T-cell (primary cell): ENCODE results near the gene HSPB8. TPM values are rescaled to one million over a fixed set of nuclear protein-coding genes. Genes with fewer than 3 reads are reported as not detected.

Source experiments
- ATAC-seq, 4 experiments: fragments of 200-7000 bp in 3 of 4; fragments of 150-1000 bp in 1 of 4; cut with Tn5 transposase; replicated peaks in 1 of 4; 1 replicate in 3 of 4; 2 replicates in 1 of 4; pipeline ENCODE4 v1.10.0; 2021; ENCODE audit warnings: moderate library complexity in 3 of 4, mild to moderate bottlenecking in 2 of 4, moderate number of reproducible peaks in 1 of 4
- CTCF ChIA-PET, 2 donors: fragments of 300-600 bp; sonication (Branson Sonifier 250); formaldehyde crosslinking; loops; one replicate each; lab custom pipeline; 2022; ENCODE audit warnings: antibody characterized with exemption in 2 of 2; lab: Charles Lee
- POLR2A ChIA-PET, 2 donors: fragments of 300-600 bp; sonication (Branson Sonifier 250); formaldehyde crosslinking; loops; one replicate each; lab custom pipeline; 2022; ENCODE audit warnings: antibody characterized with exemption in 2 of 2; lab: Charles Lee
- DNase-seq, 35 experiments: peaks; one replicate each; pipeline versions ENCODE4 v3.0.0 to v3.0.0-alpha.2; 2013 to 2023
- H3K27ac ChIP-seq: one replicate; pipeline ENCODE4 v1.5.1; 2013; ENCODE audit warnings: low read length
- H3K27me3 ChIP-seq, 2 experiments: replicated peaks in 1 of 2; 1 replicate in 1 of 2; 2 replicates in 1 of 2; pipeline versions ENCODE4 v1.6.1 to v1.7.0; 2013; ENCODE audit warnings: low read length in 1 of 2, mixed read lengths in 1 of 2; ENCODE audit not compliant: control insufficient read depth in 2 of 2, insufficient read depth in 2 of 2; ENCODE audit errors: extremely low read depth in 1 of 2
- H3K36me3 ChIP-seq, 2 donors: 1 replicate in 1 of 2; 2 replicates in 1 of 2; pipeline versions ENCODE4 v1.6.1 to v1.7.0; 2013; ENCODE audit warnings: low read length in 1 of 2; ENCODE audit not compliant: control insufficient read depth in 2 of 2, insufficient read depth in 1 of 2; ENCODE audit errors: extremely low read depth in 1 of 2
- H3K4me1 ChIP-seq, 2 experiments: 1 replicate in 1 of 2; 2 replicates in 1 of 2; pipeline versions ENCODE4 v1.6.1 to v1.7.0; 2013; ENCODE audit warnings: low read length in 2 of 2, mixed read lengths in 1 of 2; ENCODE audit not compliant: insufficient read depth in 2 of 2, control insufficient read depth in 1 of 2; ENCODE audit errors: extremely low read depth in 1 of 2
- H3K4me3 ChIP-seq, 2 donors: 1 replicate in 1 of 2; 2 replicates in 1 of 2; pipeline versions ENCODE4 v1.5.1 to v1.7.0; 2013; ENCODE audit warnings: mild to moderate bottlenecking in 2 of 2, low read length in 1 of 2, moderate library complexity in 1 of 2; ENCODE audit not compliant: control insufficient read depth in 1 of 2; ENCODE audit errors: extremely low read depth in 1 of 2
- H3K9me3 ChIP-seq: 2 replicates; pipeline ENCODE4 v1.7.0; 2013
- H3K27ac Mint-ChIP-seq, 2 donors: one replicate each; pipeline ENCODE4 v1.8.0; 2020 to 2021; ENCODE audit warnings: mild to moderate bottlenecking in 2 of 2, mixed read lengths in 2 of 2
- H3K27me3 Mint-ChIP-seq, 2 donors: one replicate each; pipeline ENCODE4 v1.8.0; 2021 to 2022; ENCODE audit warnings: mixed read lengths in 2 of 2
- H3K36me3 Mint-ChIP-seq: one replicate; pipeline ENCODE4 v1.8.0; 2021; ENCODE audit warnings: mixed read lengths
- H3K4me1 Mint-ChIP-seq, 3 donors: one replicate each; pipeline ENCODE4 v1.8.0; 2020 to 2022; ENCODE audit warnings: mixed read lengths in 3 of 3, mild to moderate bottlenecking in 1 of 3
- H3K4me3 Mint-ChIP-seq, 3 donors: one replicate each; pipeline ENCODE4 v1.8.0; 2020 to 2022; ENCODE audit warnings: mild to moderate bottlenecking in 3 of 3, mixed read lengths in 3 of 3, moderate library complexity in 3 of 3
- H3K9me3 Mint-ChIP-seq, 3 donors: one replicate each; pipeline ENCODE4 v1.8.0; 2020 to 2022; ENCODE audit warnings: mixed read lengths in 3 of 3
- WGBS: methylation state at CpG from one replicate; pipeline ENCODE4 v1.1.5; 2013; ENCODE audit warnings: missing lambda C conversion rate; ENCODE audit not compliant: insufficient coverage; 5-methylcytosine and 5-hydroxymethylcytosine counted together
- total RNA-seq, 35 experiments: library from RNA in 6 of 35; stranded (reverse) in 6 of 35; fragments of 120-200 nt in 1 of 35; gene quantifications; one replicate each; pipeline versions ENCODE4 v1.2.1 to v1.2.4 and lab custom pipeline; 2013 to 2026

The HSPB8 gene
- total RNA-seq, 5 donors from 2014 or later (not counting 1 experiment from before 2014, with no cell fraction given), result 0.18 TPM; not detected in 4

DNA sequence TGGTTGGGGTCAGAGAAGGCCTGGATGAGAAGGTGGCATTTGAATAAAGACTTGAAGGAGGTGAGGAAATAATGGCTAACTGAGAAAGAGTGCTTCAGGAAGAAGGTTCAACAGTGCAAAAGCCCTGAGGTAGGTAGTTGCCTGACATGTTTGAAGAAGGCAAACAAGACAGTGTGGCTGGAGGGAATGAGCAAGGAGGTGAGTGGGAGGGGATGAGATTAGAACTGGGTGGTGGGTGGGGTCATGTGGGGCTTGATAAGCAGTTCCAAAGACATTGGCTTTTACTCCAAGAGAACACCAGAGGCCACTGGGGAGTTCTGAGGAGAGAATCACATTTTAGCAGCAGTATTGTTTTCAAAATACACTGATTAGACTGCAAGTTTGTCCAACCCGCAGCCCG is 50.5 kb downstream of the HSPB8 start:
- H3K4me3 ChIP-seq, result no peak overlapping the region
- no peak overlapping the region for H3K27ac ChIP-seq
- ChIA-PET POLR2A (interaction anchor here in 1 of 2 donors (0.6 kb wide), 1 partner anchor 85 kb away, joined by 7 read pairs; no protein-coding TSS in a partner anchor), CTCF (no interaction called here)
- no peak for ATAC-seq
- peaks cover 10 to 22% of the 10 kb centered on the region in 2 donors for H3K27me3 Mint-ChIP-seq
- no peaks in the 10 kb centered on the region for H3K4me1 Mint-ChIP-seq
- WGBS, result no CpG with 5 or more reads among the region's 2 CpGs
- no peaks in the 10 kb centered on the region for H3K27me3 ChIP-seq
- no peak overlapping the region for H3K27ac Mint-ChIP-seq
- no peaks in the 10 kb centered on the region for H3K4me1 ChIP-seq
- peaks cover 0 to 4% (median 0%) of the 10 kb centered on the region in 3 donors for H3K9me3 Mint-ChIP-seq
- no peak for DNase-seq
- H3K36me3 ChIP-seq, result no peaks in the 10 kb centered on the region
- no peaks in the 10 kb centered on the region for H3K9me3 ChIP-seq
- H3K4me3 Mint-ChIP-seq, result no peak overlapping the region
- H3K36me3 Mint-ChIP-seq, result no peaks in the 10 kb centered on the region

DNA sequence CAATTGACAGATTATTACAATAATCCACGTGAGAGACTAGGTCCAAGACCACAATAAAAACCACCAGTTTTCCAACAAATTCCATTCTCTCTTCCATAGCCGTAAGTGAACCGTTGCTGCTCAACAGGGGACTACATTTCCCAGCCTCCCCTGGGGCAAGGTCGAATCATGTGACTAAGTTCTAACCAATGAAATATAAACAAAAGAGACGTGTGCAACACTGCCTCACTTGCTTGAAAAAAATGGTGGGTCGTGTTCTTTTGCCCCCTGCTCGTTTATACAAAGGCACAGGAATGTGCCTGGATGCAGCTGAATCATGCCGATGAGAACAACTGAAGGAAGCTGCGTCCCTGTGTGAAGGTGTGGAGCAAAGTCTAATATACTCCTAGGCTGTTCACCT is 51.1 kb downstream of the HSPB8 start:
- no peak for DNase-seq
- Mint-ChIP-seq H3K27ac (no peak overlapping the region), H3K4me3 (no peak overlapping the region), H3K9me3 (peaks cover 0 to 4% (median 0%) of the 10 kb centered on the region in 3 donors), H3K36me3 (no peaks in the 10 kb centered on the region), H3K27me3 (peaks cover 10 to 22% of the 10 kb centered on the region in 2 donors), H3K4me1 (no peaks in the 10 kb centered on the region)
- H3K4me1 ChIP-seq, result no peaks in the 10 kb centered on the region
- no peaks in the 10 kb centered on the region for H3K36me3 ChIP-seq
- H3K9me3 ChIP-seq, result no peaks in the 10 kb centered on the region
- WGBS, result 36% methylated on average over 5 of the region's 9 CpGs
- no peak overlapping the region for H3K4me3 ChIP-seq
- no peak for ATAC-seq
- POLR2A ChIA-PET, result no interaction called here
- no peak overlapping the region for H3K27ac ChIP-seq
- no peaks in the 10 kb centered on the region for H3K27me3 ChIP-seq
- CTCF ChIA-PET, result no interaction called here

DNA sequence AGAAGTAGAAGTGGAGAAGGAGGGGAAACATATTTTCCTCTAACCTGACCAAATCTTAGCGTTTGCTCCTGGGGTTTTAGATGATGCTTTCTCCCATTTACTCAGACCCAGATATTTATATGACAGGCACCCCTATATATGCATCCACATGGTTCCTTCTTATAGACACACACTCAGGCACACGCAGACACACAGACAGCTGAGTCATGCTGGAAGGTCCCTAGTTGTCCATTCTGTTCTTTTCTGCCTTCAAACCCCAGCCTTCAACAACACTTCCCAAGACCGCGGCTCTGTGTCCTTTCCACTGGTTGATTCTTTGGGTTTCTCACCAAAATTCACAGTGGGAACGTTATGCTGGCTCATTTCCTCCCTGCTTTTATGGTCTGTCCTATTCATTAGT is 52.1 kb downstream of the HSPB8 start:
- ATAC-seq (no peak), DNase-seq (no peak)
- no peaks in the 10 kb centered on the region for H3K36me3 ChIP-seq
- H3K36me3 Mint-ChIP-seq, result no peaks in the 10 kb centered on the region
- CTCF ChIA-PET, result no interaction called here
- H3K4me1 ChIP-seq, result no peaks in the 10 kb centered on the region
- no peaks in the 10 kb centered on the region for H3K9me3 ChIP-seq
- POLR2A ChIA-PET, result no interaction called here
- H3K27me3 Mint-ChIP-seq, result peaks cover 10 to 25% of the 10 kb centered on the region in 2 donors
- no peak overlapping the region for H3K27ac ChIP-seq
- H3K9me3 Mint-ChIP-seq, result peaks cover 0 to 4% (median 0%) of the 10 kb centered on the region in 3 donors
- no peaks in the 10 kb centered on the region for H3K27me3 ChIP-seq
- H3K27ac Mint-ChIP-seq, result no peak overlapping the region
- no peak overlapping the region for H3K4me3 ChIP-seq
- H3K4me3 Mint-ChIP-seq, result no peak overlapping the region
- WGBS, result 20% methylated on average over 4 of the region's 5 CpGs
- H3K4me1 Mint-ChIP-seq, result no peaks in the 10 kb centered on the region

DNA sequence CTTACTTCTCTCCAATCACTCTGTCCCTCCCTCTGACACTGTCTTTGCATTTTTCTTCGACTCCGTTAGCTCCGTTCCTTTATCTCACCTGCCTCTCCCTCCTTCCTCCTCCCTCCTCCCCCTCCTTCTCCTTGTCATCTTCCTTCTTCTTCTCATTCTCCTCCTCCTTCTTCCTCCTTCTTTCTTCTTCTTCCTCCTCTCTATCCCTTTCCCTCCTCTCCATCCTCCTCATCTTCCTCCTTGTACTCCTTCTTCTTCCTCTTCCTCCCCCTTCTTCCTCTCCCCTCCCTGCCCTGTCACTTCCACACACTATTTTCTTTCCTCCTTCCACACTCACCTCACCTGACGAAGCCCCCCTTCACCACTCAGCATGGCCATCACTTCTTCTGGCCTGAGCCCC is 53.0 kb downstream of the HSPB8 start:
- H3K27me3 Mint-ChIP-seq, result peaks cover 9 to 21% of the 10 kb centered on the region in 2 donors
- Histone ChIP-seq H3K9me3 (no peaks in the 10 kb centered on the region), H3K27me3 (no peaks in the 10 kb centered on the region), H3K4me1 (no peaks in the 10 kb centered on the region), H3K27ac (no peak overlapping the region), H3K4me3 (no peak overlapping the region), H3K36me3 (no peaks in the 10 kb centered on the region)
- H3K4me1 Mint-ChIP-seq, result no peaks in the 10 kb centered on the region
- ChIA-PET CTCF (no interaction called here), POLR2A (no interaction called here)
- no peak overlapping the region for H3K27ac Mint-ChIP-seq
- H3K36me3 Mint-ChIP-seq, result no peaks in the 10 kb centered on the region
- DNase-seq, result no peak
- ATAC-seq, result no peak
- 78% methylated on average over 4 of the region's 4 CpGs for WGBS
- H3K9me3 Mint-ChIP-seq, result peaks cover 0 to 4% (median 0%) of the 10 kb centered on the region in 3 donors
- no peak overlapping the region for H3K4me3 Mint-ChIP-seq

DNA sequence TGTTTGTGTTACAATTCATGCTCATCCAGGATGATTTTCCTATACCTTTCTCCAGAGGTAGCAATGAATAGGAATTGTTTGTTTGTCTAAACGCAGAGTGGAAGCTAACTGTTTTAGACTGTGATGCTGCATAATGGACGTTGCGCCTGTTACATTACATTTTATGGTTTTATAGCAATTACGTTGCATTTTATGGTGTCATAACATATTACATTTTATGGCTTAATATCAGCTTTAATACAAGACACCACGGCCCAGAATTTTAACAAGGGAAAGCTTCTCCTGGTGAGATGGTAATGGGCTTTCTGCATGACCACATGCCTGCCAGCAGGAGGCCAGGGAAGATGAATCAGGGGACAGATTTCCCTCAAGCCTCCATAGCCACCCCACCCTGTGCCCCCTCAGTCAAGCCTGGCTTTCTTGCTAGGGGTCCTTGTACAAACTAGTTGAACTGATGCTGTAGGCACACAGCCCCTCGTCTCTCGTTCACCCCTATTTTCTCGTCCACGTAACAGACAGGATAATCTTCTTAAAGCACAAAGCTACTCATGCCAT is 56.5 kb downstream of the HSPB8 start:
- no peak overlapping the region for H3K27ac ChIP-seq
- ATAC-seq (no peak), DNase-seq (no peak)
- H3K9me3 Mint-ChIP-seq, result peaks cover 2 to 5% (median 5%) of the 10 kb centered on the region in 3 donors
- no peak overlapping the region for H3K4me3 ChIP-seq
- H3K36me3 Mint-ChIP-seq, result no peaks in the 10 kb centered on the region
- H3K4me1 ChIP-seq, result no peaks in the 10 kb centered on the region
- no peaks in the 10 kb centered on the region for H3K4me1 Mint-ChIP-seq
- H3K36me3 ChIP-seq, result no peaks in the 10 kb centered on the region
- no peak overlapping the region for H3K27ac Mint-ChIP-seq
- CTCF ChIA-PET, result no interaction called here
- POLR2A ChIA-PET, result no interaction called here
- no peaks in the 10 kb centered on the region for H3K9me3 ChIP-seq
- H3K27me3 ChIP-seq, result no peaks in the 10 kb centered on the region
- H3K4me3 Mint-ChIP-seq, result no peak overlapping the region
- WGBS, result 73% methylated on average over 4 of the region's 9 CpGs
- H3K27me3 Mint-ChIP-seq, result peaks cover 3 to 12% of the 10 kb centered on the region in 2 donors

DNA sequence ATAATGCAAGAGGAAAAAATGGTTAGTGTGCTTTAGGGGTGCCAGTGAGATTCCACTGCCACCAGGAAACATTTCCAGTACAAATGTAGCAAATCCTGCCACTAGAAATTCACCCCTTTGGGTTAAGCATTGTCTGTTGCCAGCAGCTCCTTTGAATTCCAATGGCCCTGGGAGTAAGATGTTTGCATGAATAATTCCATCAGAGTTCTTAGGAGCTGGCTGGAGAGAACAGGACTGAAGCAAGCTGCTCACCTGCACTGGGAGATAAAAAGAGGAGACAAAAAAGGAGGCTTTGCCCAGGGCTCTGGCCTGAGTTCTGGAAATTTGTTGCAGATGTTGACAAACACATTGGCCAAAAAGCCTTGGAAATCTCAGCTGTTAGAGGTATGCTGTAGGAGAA is 57.6 kb downstream of the HSPB8 start:
- DNase-seq, result no peak
- no peak overlapping the region for H3K4me3 Mint-ChIP-seq
- CTCF ChIA-PET, result no interaction called here

DNA sequence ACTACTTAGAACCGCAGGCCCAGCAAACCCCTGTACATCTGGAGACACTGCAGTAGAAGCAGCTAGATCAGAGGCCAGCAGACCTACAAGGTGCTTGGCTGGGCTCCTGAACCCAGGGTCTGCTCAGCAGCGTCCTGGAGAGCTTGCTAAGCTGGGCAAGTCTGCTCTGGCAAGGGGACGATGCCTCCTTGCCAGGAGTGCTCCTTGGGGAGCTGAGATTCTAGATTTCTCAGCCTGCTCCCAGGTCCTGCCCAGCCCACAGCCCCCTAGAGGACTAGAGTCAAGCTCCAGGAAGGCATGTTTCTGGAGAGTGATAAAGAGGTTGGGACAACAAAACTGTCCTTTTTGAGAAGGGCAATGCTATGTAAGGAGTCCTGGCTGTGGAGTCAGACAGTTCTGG is 60.3 kb downstream of the HSPB8 start:
- Mint-ChIP-seq H3K4me3 (no peak overlapping the region), H3K36me3 (no peaks in the 10 kb centered on the region), H3K27me3 (peaks cover 0 to 6% of the 10 kb centered on the region in 2 donors), H3K9me3 (peaks cover 5 to 6% (median 5%) of the 10 kb centered on the region in 3 donors), H3K27ac (no peak overlapping the region), H3K4me1 (no peaks in the 10 kb centered on the region)
- ChIA-PET CTCF (no interaction called here), POLR2A (no interaction called here)
- Histone ChIP-seq H3K4me3 (no peak overlapping the region), H3K4me1 (no peaks in the 10 kb centered on the region), H3K27ac (no peak overlapping the region), H3K27me3 (peaks cover 0 to 2% of the 10 kb centered on the region in 2 experiments), H3K9me3 (no peaks in the 10 kb centered on the region), H3K36me3 (no peaks in the 10 kb centered on the region)
- 70% methylated on average over 3 of the region's 3 CpGs for WGBS
- no peak for ATAC-seq
- DNase-seq, result no peak

More for the DNA sequence above, 57.6 kb downstream of the HSPB8 start:
- no peak overlapping the region for H3K4me3 ChIP-seq
- peaks cover 3 to 14% of the 10 kb centered on the region in 2 donors for H3K27me3 Mint-ChIP-seq
- POLR2A ChIA-PET, result no interaction called here
- no peaks in the 10 kb centered on the region for H3K27me3 ChIP-seq
- no peak for ATAC-seq
- no peaks in the 10 kb centered on the region for H3K4me1 Mint-ChIP-seq
- H3K9me3 Mint-ChIP-seq, result peaks cover 5 to 6% (median 5%) of the 10 kb centered on the region in 3 donors
- H3K36me3 ChIP-seq, result no peaks in the 10 kb centered on the region
- no peak overlapping the region for H3K27ac Mint-ChIP-seq
- H3K9me3 ChIP-seq, result no peaks in the 10 kb centered on the region
- no peak overlapping the region for H3K27ac ChIP-seq
- H3K36me3 Mint-ChIP-seq, result no peaks in the 10 kb centered on the region
- no peaks in the 10 kb centered on the region for H3K4me1 ChIP-seq
